ENCODE results near the gene TMEM39A.

- TF ChIP-seq, protein P1, sequence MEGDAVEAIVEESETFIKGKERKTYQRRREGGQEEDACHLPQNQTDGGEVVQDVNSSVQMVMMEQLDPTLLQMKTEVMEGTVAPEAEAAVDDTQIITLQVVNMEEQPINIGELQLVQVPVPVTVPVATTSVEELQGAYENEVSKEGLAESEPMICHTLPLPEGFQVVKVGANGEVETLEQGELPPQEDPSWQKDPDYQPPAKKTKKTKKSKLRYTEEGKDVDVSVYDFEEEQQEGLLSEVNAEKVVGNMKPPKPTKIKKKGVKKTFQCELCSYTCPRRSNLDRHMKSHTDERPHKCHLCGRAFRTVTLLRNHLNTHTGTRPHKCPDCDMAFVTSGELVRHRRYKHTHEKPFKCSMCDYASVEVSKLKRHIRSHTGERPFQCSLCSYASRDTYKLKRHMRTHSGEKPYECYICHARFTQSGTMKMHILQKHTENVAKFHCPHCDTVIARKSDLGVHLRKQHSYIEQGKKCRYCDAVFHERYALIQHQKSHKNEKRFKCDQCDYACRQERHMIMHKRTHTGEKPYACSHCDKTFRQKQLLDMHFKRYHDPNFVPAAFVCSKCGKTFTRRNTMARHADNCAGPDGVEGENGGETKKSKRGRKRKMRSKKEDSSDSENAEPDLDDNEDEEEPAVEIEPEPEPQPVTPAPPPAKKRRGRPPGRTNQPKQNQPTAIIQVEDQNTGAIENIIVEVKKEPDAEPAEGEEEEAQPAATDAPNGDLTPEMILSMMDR (IDR thresholded peaks at IDR 0.05) = no peak
- TF ChIP-seq POLR2A (IDR thresholded peaks at IDR 0.05) = no peak
Measured at GRCh38 chr3:119453822-119454221, 9.6 kb downstream of the TMEM39A start.

Measured in esophagus squamous epithelium (tissue), 4 donors.